Motor neuron (in vitro differentiated cells): Measurements from ENCODE around the gene EPC1. TPM values are rescaled to one million over a fixed set of nuclear protein-coding genes. Genes with fewer than 3 reads are reported as not detected.
"Not testable (repeated sequence)": the region's sequence is repeated elsewhere in the genome, so short reads cannot be mapped to it uniquely, and the experiment has no call there.

Experiments
- ATAC-seq, 8 experiments: fragments of 200-7000 bp; cut with Tn5 transposase; replicated peaks in 6 of 8; 2 replicates each; pipeline ENCODE4 v1.8.0; 2021; ENCODE audit warnings: mild to moderate bottlenecking in 8 of 8, moderate library complexity in 8 of 8
- H3K27ac ChIP-seq, 2 donors: fragments of 250-450 bp; sonication (Bioruptor Pico); 2 replicates each; pipeline ENCODE4 v1.9.0; 2021; ENCODE audit warnings: antibody characterized with exemption in 2 of 2, mild to moderate bottlenecking in 2 of 2, moderate library complexity in 1 of 2
- H3K4me1 ChIP-seq, 2 donors: fragments of 250-450 bp; sonication (Bioruptor Pico); replicated peaks in 1 of 2; 2 replicates each; pipeline ENCODE4 v1.6.1; 2021; ENCODE audit warnings: antibody characterized with exemption in 2 of 2, mild to moderate bottlenecking in 2 of 2, moderate library complexity in 1 of 2
- H3K4me3 ChIP-seq, 5 donors: fragments of 250-450 bp; sonication (Bioruptor Pico); 2 replicates each; pipeline ENCODE4 v1.9.0; 2021; ENCODE audit warnings: antibody characterized with exemption in 5 of 5, mild to moderate bottlenecking in 5 of 5, moderate library complexity in 4 of 5
- WGBS, 10 experiments: fragments of 450-650 bp; shearing (Covaris generic); methylation state at CpG; one replicate each; pipeline ENCODE4 v1.0.0; 2022; 5-methylcytosine and 5-hydroxymethylcytosine counted together
- in situ Hi-C, 9 experiments: fragments of 400-800 bp; cut with MboI; loops; one replicate each; pipeline ENCODE4 v1.15.0; 2021; ENCODE audit warnings: low sequenced_read_pairs in 9 of 9, low pct_unique_long_range_greater_than_20kb in 2 of 9; ENCODE audit not compliant: unreplicated experiment in 9 of 9
- total RNA-seq, 8 experiments: library from RNA; unstranded; fragments of 300-600 nt; gene quantifications; 2 replicates each; pipeline versions ENCODE4 v1.2.3 to v1.2.4, GENCODE V29; 2022

EPC1 gene
- total RNA-seq, 8 experiments from 2014 or later = 16.8 to 70.9 (median 53.0) TPM

GRCh38 chr10:32229788-32230187 is 117.2 kb downstream of the EPC1 start:
- ATAC-seq, H3K4me1 ChIP-seq, H3K4me3 ChIP-seq, H3K27ac ChIP-seq, in situ Hi-C loops: not testable (repeated sequence)
- 67 to 100% (median 83%) methylated on average over 1 to 2 of the region's 7 CpGs; no CpG with 5 or more reads in 5 of the 10 experiments for WGBS, 10 experiments

DNA sequence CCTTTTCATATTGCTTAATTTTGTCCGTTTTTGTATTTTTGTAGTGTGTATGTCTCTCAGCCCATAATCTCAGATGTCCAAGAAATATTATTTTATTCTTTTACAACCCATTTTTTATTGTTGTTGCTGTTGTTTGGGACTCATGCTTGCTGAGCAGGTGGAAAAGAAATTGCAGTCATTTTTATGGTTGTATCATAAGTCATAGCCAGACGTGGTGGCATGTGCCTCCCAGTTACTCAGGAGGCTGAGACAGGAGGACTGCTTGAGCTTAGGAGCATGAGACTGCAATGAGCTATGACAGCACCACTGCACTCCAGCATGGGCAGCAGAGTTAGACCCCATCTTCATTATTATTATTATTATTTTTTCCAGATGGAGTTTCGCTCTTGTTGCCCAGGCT is 117.8 kb downstream of the EPC1 start:
- ATAC-seq = no peak
- in situ Hi-C loops = no loop called here
- no peaks in the 10 kb centered on the region for H3K4me1 ChIP-seq
- 24 to 91% (median 68%) methylated on average over 1 to 3 of the region's 3 CpGs for WGBS, 10 experiments
- H3K27ac ChIP-seq = no peak overlapping the region
- H3K4me3 ChIP-seq = no peak overlapping the region

GRCh38 chr10:32227802-32228201 is 119.2 kb downstream of the EPC1 start:
- 0 to 100% (median 42%) methylated on average over 1 to 2 of the region's 2 CpGs; no CpG with 5 or more reads in 5 of the 10 experiments for WGBS, 10 experiments
- in situ Hi-C loops = no loop called here
- no peaks in the 10 kb centered on the region for H3K4me1 ChIP-seq
- no peak for ATAC-seq
- no peak overlapping the region for H3K4me3 ChIP-seq
- H3K27ac ChIP-seq = no peak overlapping the region

- no peak overlapping the region for H3K4me3 ChIP-seq
- no peaks in the 10 kb centered on the region for H3K4me1 ChIP-seq
- in situ Hi-C loops = no loop called here
- H3K27ac ChIP-seq = no peak overlapping the region
- no peak for ATAC-seq
- 100% methylated on average over 1 of the region's 1 CpG; no CpG with 5 or more reads in 8 of the 10 experiments for WGBS, 10 experiments
Measured at GRCh38 chr10:32226624-32227023, 120.3 kb downstream of the EPC1 start.

- no peak overlapping the region for H3K4me3 ChIP-seq
- 0 to 90% (median 60%) methylated on average over 1 to 5 of the region's 8 CpGs; no CpG with 5 or more reads in 1 of the 10 experiments for WGBS, 10 experiments
- H3K27ac ChIP-seq = no peak overlapping the region
- ATAC-seq = no peak
- H3K4me1 ChIP-seq = no peaks in the 10 kb centered on the region
- in situ Hi-C loops = no loop called here
Measured at GRCh38 chr10:32225976-32226375, 121.0 kb downstream of the EPC1 start.

GRCh38 chr10:32222376-32222775 is 124.6 kb downstream of the EPC1 start:
- H3K4me1 ChIP-seq, in situ Hi-C loops, H3K4me3 ChIP-seq, H3K27ac ChIP-seq, ATAC-seq: not testable (repeated sequence)
- 0 to 100% (median 85%) methylated on average over 1 to 4 of the region's 4 CpGs for WGBS, 10 experiments

GRCh38 chr10:32219156-32219555 is 127.8 kb downstream of the EPC1 start:
- H3K27ac ChIP-seq, in situ Hi-C loops, H3K4me1 ChIP-seq, H3K4me3 ChIP-seq, ATAC-seq: not testable (repeated sequence)
- WGBS, 10 experiments = 17 to 100% (median 86%) methylated on average over 1 to 3 of the region's 6 CpGs; no CpG with 5 or more reads in 1 of the 10 experiments

GRCh38 chr10:32218206-32219044 is 128.5 kb downstream of the EPC1 start:
- WGBS, 10 experiments = 10 to 87% (median 77%) methylated on average over 2 to 5 of the region's 5 CpGs; no CpG with 5 or more reads in 1 of the 10 experiments
- H3K4me3 ChIP-seq, in situ Hi-C loops, ATAC-seq, H3K27ac ChIP-seq, H3K4me1 ChIP-seq: not testable (repeated sequence)

Other genes starting within 250 kb of the EPC1 start
- 10 to 100 TPM in 6 of 8 experiments, 1 to 10 TPM in 2; 4.1 to 59.0 (median 19.5) TPM for gene CCDC7, start 99.0 kb upstream of the EPC1 start, total RNA-seq